PC-9 (cell line): ENCODE results near the gene CRY1.

Source experiments
- EZH2 ChIP-seq: fragments of 200-600 bp; sonication (generic); IDR thresholded peaks from 2 replicates; pipeline ENCODE4 v1.8.0; 2017; ENCODE audit warnings: antibody characterized with exemption, low read depth
- TF ChIP-seq, protein P1 (sequence below): fragments of 200-600 bp; sonication (generic); conservative IDR thresholded peaks from 2 replicates; pipeline ENCODE4 v1.6.1; 2017; ENCODE audit warnings: mixed run types, antibody characterized with exemption, mild to moderate bottlenecking, moderate library complexity

DNA sequence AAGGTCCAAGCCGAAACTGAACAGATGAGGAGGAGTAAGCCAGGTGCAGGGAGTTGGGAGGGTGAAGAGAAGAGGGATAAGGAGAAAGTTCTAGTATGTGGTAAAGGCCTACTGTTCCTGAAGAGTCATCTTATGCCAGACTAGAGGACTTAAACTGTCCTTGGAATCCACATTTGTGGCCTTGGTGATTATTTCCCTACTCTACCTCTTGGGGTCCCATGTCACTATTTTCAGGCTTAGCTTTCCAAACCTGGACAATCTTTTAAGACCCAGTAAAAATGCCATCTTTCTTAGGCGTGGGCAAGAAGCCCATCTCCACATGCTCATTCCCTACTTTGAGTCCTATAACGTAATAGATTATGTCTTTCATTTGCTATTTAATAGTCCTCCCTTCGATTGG is 40.1 kb upstream of the CRY1 start:
- TF ChIP-seq, protein P1, sequence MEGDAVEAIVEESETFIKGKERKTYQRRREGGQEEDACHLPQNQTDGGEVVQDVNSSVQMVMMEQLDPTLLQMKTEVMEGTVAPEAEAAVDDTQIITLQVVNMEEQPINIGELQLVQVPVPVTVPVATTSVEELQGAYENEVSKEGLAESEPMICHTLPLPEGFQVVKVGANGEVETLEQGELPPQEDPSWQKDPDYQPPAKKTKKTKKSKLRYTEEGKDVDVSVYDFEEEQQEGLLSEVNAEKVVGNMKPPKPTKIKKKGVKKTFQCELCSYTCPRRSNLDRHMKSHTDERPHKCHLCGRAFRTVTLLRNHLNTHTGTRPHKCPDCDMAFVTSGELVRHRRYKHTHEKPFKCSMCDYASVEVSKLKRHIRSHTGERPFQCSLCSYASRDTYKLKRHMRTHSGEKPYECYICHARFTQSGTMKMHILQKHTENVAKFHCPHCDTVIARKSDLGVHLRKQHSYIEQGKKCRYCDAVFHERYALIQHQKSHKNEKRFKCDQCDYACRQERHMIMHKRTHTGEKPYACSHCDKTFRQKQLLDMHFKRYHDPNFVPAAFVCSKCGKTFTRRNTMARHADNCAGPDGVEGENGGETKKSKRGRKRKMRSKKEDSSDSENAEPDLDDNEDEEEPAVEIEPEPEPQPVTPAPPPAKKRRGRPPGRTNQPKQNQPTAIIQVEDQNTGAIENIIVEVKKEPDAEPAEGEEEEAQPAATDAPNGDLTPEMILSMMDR: no peak; the same call in 1 of the 2 replicates
- no peak for TF ChIP-seq EZH2
